B cell (primary cell): ENCODE data around the gene USP48.

Experiments
- CTCF ChIP-seq: fragments of 200-600 bp; IDR thresholded peaks from one replicate; pipeline ENCODE4 v1.8.0; 2022; ENCODE audit warnings: antibody characterized with exemption, mild to moderate bottlenecking
- EZH2 ChIP-seq: IDR thresholded peaks from 2 replicates; pipeline ENCODE4 v1.6.1; 2012; ENCODE audit warnings: borderline replicate concordance, low read depth, mild to moderate bottlenecking, moderate library complexity, low read length; ENCODE audit not compliant: insufficient read depth, poor library complexity, severe bottlenecking

GRCh38 chr1:21752186-21752585 is 30.8 kb downstream of the USP48 start:
- no peak for TF ChIP-seq CTCF
- no peak for TF ChIP-seq EZH2
